IPS-NIHi11 (cell line): ENCODE results near the gene THEMIS.
"Not testable (repeated sequence)": the region's sequence is repeated elsewhere in the genome, so short reads cannot be mapped to it uniquely, and the experiment has no call there.

Source experiments
- DNase-seq: peaks from one replicate; pipeline ENCODE4 v3.0.0; 2012; ENCODE audit warnings: mixed read lengths, low spot score

The THEMIS gene

DNA sequence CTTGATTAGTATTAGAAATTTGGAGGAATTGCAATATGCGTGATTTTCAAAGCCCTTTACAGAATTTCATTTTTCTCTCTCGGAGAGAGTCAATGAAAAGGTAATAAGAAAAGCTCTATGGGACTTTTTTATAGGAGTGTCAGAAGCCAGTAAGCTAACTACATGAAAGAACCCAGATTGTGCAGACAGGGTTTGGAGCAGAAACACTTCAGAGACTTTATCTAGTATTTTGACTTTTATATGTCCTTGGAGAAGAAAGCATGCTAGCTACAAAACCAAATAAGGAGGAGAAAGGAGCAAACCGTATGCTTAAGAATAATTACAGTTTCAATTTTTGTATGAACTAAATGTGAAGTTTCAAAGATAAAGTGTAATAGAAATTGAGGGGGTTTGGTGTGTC is 182.2 kb downstream of the THEMIS start:
- no peak for DNase-seq

DNA sequence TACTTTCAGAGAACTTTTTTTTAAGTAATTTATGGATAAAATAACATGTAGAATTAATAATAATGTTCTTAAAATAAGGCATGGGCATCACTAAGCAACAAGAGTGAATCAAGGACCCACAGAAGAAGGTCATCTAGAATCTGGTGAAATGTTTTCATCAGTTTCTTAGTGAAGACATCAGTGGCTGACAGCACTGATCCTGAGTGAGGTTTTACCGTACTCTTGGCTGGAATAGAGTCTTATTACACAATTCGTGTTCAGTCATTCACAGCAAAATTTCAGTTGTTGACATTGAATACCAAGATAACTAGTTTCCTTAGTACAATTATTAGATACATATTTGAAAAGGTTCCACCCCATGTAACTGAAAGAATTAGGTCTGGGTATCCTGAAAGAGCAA is 183.5 kb downstream of the THEMIS start:
- DNase-seq: no peak

DNA sequence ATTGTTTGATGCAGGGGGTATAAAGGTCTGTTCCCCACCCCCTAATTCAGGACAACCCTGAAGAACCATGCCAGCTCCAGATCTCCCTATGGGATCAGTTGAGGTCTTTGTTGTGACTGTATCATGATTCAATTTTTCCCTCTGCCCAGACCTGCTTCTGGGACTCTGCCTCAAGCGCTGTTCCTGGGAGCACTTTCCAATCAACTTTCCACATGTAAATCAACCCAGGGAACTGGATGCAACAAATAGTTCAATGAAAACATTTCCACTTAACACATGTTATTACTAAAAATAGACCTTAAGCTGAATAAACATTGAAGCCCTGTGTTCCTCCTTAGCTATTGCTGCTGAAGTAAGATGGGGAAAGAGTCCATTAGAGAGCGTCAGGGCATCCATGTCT is 184.4 kb downstream of the THEMIS start:
- no peak for DNase-seq

DNA sequence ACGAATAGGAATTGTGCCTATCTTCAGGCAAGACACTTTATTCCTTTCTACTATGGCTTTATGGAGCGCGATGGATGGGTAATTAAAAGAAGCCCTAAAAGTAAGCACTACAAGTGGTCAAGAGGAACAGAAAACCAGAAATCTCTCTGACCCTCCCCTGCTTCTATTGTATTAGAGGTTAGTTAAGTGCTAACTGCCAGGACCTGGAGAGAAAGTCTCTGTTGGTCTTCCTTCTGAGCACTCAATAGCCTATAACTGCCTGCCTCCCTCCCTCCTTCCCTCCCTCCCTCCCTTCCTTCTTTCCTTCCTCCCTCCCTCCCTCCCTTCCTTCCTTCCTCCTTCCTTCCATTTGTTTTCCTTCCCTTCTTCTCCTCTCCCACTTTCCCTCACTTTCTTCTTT is 190.2 kb downstream of the THEMIS start:
- no peak for DNase-seq

DNA sequence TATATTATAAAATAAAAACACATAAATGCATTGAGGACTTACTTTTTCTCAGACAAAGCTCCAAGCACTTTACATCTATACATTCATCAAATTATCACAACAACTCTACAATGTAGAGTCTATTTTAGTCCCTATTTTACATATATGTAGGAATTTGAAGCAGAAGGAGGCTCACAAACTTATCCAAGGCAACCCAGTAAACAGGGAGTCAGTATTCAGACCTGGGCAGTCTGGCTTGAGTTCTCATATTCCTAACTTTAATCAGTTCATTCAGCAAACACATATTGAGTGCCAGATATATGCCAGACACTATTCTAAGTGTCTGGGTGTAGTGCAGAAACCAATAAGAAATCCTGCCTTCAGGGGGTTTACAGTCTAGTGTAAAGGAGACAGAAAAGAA is 194.6 kb downstream of the THEMIS start:
- DNase-seq: no peak

DNA sequence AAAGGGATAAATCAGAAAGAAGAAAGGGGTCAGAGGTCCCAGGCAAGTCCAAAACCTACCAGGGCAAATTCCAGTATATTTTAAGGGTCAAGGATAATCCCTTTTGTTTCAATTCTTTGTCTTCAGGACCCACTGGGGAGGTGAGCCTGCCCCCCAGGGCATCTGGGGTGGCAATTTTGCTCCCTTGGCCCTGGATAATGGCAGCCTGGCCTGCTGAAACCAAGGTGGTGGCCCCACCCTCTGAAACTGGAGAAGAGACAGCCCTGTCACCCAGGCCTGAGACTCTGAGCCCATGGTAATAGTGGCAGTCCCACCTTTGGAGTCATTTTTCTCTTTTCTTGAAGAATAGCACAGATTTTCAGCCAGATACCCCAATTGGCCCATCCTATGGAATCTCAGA is 205.8 kb downstream of the THEMIS start:
- no peak for DNase-seq

DNA sequence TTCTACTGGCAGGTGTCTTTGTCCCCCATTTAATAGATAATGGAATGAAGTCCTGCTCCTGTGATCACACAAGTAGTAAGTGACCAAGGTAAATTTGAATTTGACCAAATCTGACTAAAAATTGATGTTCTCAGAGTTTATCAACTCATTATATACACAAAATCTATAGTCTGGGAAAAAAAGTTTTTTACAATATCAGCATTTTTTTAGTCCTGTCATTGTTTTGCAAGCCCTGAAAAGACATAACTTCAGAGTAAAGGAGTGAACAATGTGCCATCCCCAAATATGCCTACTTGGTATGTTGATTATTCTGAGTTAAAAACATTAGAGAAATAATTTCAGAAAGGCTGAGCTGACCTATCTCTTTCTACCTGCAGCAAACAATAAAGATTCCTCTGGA is 209.7 kb downstream of the THEMIS start:
- no peak for DNase-seq

DNA sequence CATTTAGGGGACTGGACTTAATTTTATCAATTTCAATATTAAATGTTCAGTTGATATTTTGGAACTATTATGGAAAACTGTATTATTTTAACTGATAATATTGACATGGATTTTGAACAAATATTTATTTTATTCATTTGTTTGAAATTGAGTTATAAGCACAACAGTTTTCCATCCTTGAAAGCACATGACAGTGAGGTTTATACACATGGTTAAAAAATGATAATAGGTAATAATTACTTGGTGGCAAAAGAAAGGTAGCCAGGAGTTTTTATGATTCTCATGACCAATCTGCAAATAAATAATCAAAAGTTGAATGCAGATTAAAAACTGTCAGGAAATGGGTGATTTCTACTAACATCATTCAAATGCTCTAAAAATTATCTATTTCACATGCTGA is 210.3 kb downstream of the THEMIS start:
- DNase-seq: no peak

DNA sequence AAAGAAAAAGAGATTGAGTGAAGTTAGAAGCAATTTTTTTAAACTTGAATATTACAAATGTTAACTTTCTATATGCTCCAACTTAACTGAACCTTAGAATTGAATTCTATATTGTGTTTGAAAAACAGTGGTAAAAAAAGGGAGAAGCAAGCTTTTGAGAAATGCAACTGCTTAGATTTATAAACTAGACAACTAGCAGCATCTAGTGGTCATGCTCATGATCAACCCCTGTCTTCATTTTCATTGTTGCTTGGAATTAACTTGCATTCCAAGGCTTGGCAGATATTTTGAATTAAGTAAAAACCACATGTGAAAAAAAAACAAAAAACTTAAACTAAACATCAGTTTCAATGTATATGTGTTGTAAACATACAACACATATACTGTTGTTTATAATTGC is 210.8 kb downstream of the THEMIS start:
- DNase-seq: peak; percentile 14

DNA sequence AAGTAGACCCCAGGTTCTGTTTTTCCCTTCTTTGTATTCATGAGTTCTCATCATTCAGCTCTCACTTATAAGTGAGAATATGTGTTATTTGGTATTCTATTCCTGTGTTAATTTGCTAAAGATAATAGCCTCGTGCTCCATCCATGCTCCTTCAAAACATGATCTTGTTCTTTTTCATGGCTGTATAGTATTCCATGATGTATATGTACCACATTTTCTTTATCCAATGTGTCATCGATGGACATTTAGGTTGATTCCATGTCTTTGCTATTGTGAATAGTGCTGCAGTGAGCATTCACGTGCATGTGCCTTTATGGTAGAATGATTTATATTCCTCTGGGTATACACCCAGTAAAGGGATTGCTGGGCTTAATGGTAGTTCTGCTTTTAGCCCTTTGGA is 213.4 kb downstream of the THEMIS start:
- DNase-seq: not testable (repeated sequence)

DNA sequence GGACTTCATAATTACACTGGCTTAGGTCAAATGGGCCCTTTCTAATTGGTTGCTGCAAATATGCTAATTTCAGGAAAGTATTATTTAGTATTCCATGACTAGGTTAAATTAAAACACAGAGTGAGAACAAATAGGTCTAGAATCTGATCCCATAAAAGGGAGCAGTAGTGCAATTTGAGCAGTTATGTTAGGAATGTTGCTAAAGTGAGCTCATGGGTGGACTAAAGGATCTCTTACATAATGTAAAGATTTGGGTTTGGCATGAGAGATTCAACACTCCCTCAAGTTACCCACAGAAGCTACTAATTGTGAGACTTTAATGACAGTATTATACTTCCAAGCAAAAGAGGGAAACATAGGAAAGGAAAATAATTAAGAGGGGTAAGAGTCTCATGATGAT is 214.8 kb downstream of the THEMIS start:
- no peak for DNase-seq

DNA sequence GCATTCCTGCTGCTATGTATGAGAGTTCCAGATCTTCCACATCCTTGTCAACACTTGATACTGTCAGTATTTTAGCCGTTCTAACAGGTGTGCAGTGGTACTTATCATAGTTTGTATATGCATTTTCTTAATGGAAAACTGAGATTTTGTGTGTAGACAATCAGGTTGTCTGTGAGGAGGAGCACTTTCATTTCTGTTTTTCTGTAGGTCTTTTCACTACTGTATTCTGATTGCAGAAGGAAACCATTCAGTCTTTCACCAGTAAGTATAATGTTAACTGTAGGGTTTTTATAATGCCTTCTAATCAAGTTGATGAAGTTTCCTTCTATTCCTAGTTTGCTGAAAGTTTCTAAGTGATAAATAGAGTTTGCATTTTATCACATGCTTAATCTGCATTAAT is 216.4 kb downstream of the THEMIS start:
- DNase-seq: no peak
